K562 (cell line): Measurements from ENCODE around the gene CORO6. TPM values are rescaled to one million over a fixed set of nuclear protein-coding genes. Genes with fewer than 3 reads are reported as not detected.

ENCODE experiments used
- ATAC-seq: fragments of 200-7000 bp; cut with Tn5 transposase; 3 replicates; pipeline ENCODE4 v1.9.1; 2020; ENCODE audit warnings: moderate library complexity
- BruUV-seq: library from RNA; stranded (reverse); fragments of 400-500 nt; replicated peaks from 2 replicates; lab custom pipeline; 2021; lab: Mats Ljungman, UMichigan
- CTCF ChIA-PET: fragments of 300-600 bp; formaldehyde crosslinking; extraction: SDS; loops from one replicate; lab custom pipeline; 2021; ENCODE audit warnings: low intra/inter-chr PET ratio; lab: Yijun Ruan, JAX
- POLR2A ChIA-PET: fragments of 300-600, 350-650 bp; sonication (Branson Sonifier 250); formaldehyde crosslinking; extraction: SDS; loops from one replicate; lab custom pipeline; 2021; ENCODE audit warnings: antibody characterized with exemption, inconsistent platforms; lab: Yijun Ruan, JAX
- DNase-seq, 4 experiments: peaks; one replicate each; pipeline versions ENCODE4 v3.0.0 to v3.0.0-alpha.2; 2011 to 2018; ENCODE audit warnings: low spot score in 3 of 4, mixed read lengths in 3 of 4; ENCODE audit errors: extremely low read depth in 1 of 4
- FAIRE-seq: peaks from 2 replicates; lab custom pipeline; 2011; peaks lifted over from hg19 to GRCh38; lab: Jason Lieb, UNC
- H2AFZ ChIP-seq: 2 replicates; pipeline ENCODE4 v1.6.0; 2011; ENCODE audit warnings: low read depth, low read length, control low read depth, inconsistent platforms
- H3K27ac ChIP-seq: fragments of 200-600 bp; 3 replicates; pipeline ENCODE4 v1.8.0; 2011; ENCODE audit warnings: low read depth, mild to moderate bottlenecking, control low read depth, inconsistent platforms, low read length, moderate library complexity, mixed read lengths; ENCODE audit errors: extremely low read depth
- H3K27me3 ChIP-seq, 2 experiments: fragments of 300-600 bp in 1 of 2; 2 replicates in 1 of 2; 3 replicates in 1 of 2; pipeline versions ENCODE4 v1.6.0 to v1.8.0; 2011; ENCODE audit warnings: inconsistent platforms in 2 of 2, low read length in 2 of 2, mild to moderate bottlenecking in 1 of 2, mixed read lengths in 1 of 2, moderate library complexity in 1 of 2; ENCODE audit not compliant: control insufficient read depth in 2 of 2, insufficient read depth in 2 of 2
- H3K36me3 ChIP-seq: fragments of 300-600 bp; 3 replicates; pipeline ENCODE4 v1.8.0; 2011; ENCODE audit warnings: mild to moderate bottlenecking, low read length, inconsistent platforms; ENCODE audit not compliant: control insufficient read depth, insufficient read depth
- H3K4me1 ChIP-seq, 2 experiments: fragments of 200-600 bp in 1 of 2; replicated peaks in 1 of 2; 2 replicates in 1 of 2; 3 replicates in 1 of 2; pipeline versions ENCODE4 v1.5.1 to v1.8.0; 2011; ENCODE audit warnings: inconsistent platforms in 2 of 2, low read length in 2 of 2, mild to moderate bottlenecking in 1 of 2, mixed read lengths in 1 of 2, moderate library complexity in 1 of 2; ENCODE audit not compliant: control insufficient read depth in 2 of 2, insufficient read depth in 2 of 2
- H3K4me2 ChIP-seq: 2 replicates; pipeline ENCODE4 v1.6.1; 2011; ENCODE audit warnings: low read length, control low read depth, inconsistent platforms, mixed read lengths; ENCODE audit not compliant: insufficient read depth
- H3K4me3 ChIP-seq: fragments of 200-600 bp; sonication (generic), shearing (Covaris generic); 2 replicates; pipeline ENCODE4 v1.5.1; 2016; ENCODE audit warnings: control low read depth, inconsistent platforms
- H3K79me2 ChIP-seq: fragments of 200-600 bp; 3 replicates; pipeline ENCODE4 v1.8.0; 2011; ENCODE audit warnings: low read length, inconsistent platforms; ENCODE audit not compliant: control insufficient read depth, insufficient read depth
- H3K9ac ChIP-seq, 2 experiments: 2 replicates each; pipeline versions ENCODE4 v1.6.0 to v1.6.1; 2011; ENCODE audit warnings: low read depth in 2 of 2, low read length in 2 of 2, control low read depth in 1 of 2, inconsistent platforms in 1 of 2, mild to moderate bottlenecking in 1 of 2, mixed read lengths in 1 of 2; ENCODE audit not compliant: insufficient read depth in 1 of 2
- H3K9me1 ChIP-seq: one replicate; pipeline ENCODE4 v1.6.0; 2011; ENCODE audit warnings: inconsistent platforms, mild to moderate bottlenecking, low read length, moderate library complexity; ENCODE audit not compliant: control insufficient read depth, insufficient read depth
- H3K9me3 ChIP-seq: replicated peaks from 2 replicates; pipeline ENCODE4 v1.5.1; 2011; ENCODE audit warnings: low read depth, low read length, inconsistent platforms; ENCODE audit not compliant: control insufficient read depth, insufficient read depth
- H4K20me1 ChIP-seq: replicated peaks from 2 replicates; pipeline ENCODE4 v1.6.1; 2011; ENCODE audit warnings: low read length, inconsistent platforms, mixed read lengths; ENCODE audit not compliant: control insufficient read depth, insufficient read depth
- CBX2 ChIP-seq: fragments of 200-600 bp; sonication (generic); IDR thresholded peaks from one replicate; pipeline ENCODE4 v1.6.1; 2012; ENCODE audit warnings: mild to moderate bottlenecking, low read length, inconsistent platforms; ENCODE audit not compliant: insufficient read depth, poor library complexity, severe bottlenecking
- HCFC1 ChIP-seq: IDR thresholded peaks from 2 replicates; pipeline ENCODE4 v1.6.1; 2012; ENCODE audit warnings: low read depth, low read length, improper control_type of control experiment
- HEY1 ChIP-seq: fragments of 250-450 bp; sonication (Bioruptor Pico); IDR thresholded peaks from 2 replicates; pipeline ENCODE4 v1.5.0; 2020; ENCODE audit warnings: mild to moderate bottlenecking, moderate library complexity, borderline replicate concordance
- KDM2B ChIP-seq: fragments of 250-450 bp; sonication (Bioruptor Pico); IDR thresholded peaks from 2 replicates; pipeline ENCODE4 v1.8.0; 2021; ENCODE audit warnings: mild to moderate bottlenecking, moderate library complexity
- MAFK ChIP-seq: IDR thresholded peaks from 2 replicates; pipeline ENCODE4 v1.6.1; 2011; ENCODE audit warnings: low read length, improper control_type of control experiment
- MEF2D ChIP-seq: conservative IDR thresholded peaks from 2 replicates; pipeline ENCODE4 v1.6.1; 2016; ENCODE audit warnings: low read depth, missing genetic modification characterization, missing compliant biosample characterization
- NFIC ChIP-seq: fragments of 450-650 bp; IDR thresholded peaks from 2 replicates; pipeline ENCODE4 v1.6.1; 2017; ENCODE audit warnings: mild to moderate bottlenecking, inconsistent platforms
- RFX7 ChIP-seq: fragments of 250-450 bp; sonication (Bioruptor Pico); IDR thresholded peaks from 2 replicates; pipeline ENCODE4 v1.5.1; 2021; ENCODE audit warnings: mild to moderate bottlenecking
- SNIP1 ChIP-seq: fragments of 450-650 bp; IDR thresholded peaks from 2 replicates; pipeline ENCODE4 v1.7.1; 2017; ENCODE audit warnings: low read depth, mild to moderate bottlenecking
- SNRNP70 ChIP-seq: fragments of 200-400 bp; formaldehyde crosslinking; optimal IDR thresholded peaks from 2 replicates; pipeline ENCODE3; 2017; ENCODE audit warnings: low read depth, low read length
- SREBF1 ChIP-seq: fragments of 150-350 bp; IDR thresholded peaks from 2 replicates; pipeline ENCODE4 v1.6.1; 2014; ENCODE audit warnings: antibody characterized with exemption, low read depth, low read length, borderline replicate concordance
- USF1 ChIP-seq: sonication (generic); formaldehyde crosslinking; IDR thresholded peaks from 2 replicates; pipeline ENCODE4 v1.9.0; 2022; ENCODE audit warnings: mild to moderate bottlenecking, missing genetic modification reagents
- ZFPM2 ChIP-seq: fragments of 250-450 bp; sonication (Bioruptor Pico); IDR thresholded peaks from 2 replicates; pipeline ENCODE4 v1.5.1; 2022; ENCODE audit warnings: mild to moderate bottlenecking
- ZNF133 ChIP-seq: fragments of 250-450 bp; sonication (Bioruptor Pico); IDR thresholded peaks from 2 replicates; pipeline ENCODE4 v1.4.0; 2020; ENCODE audit warnings: mild to moderate bottlenecking
- ZNF785 ChIP-seq: fragments of 250-450 bp; sonication (Bioruptor Pico); IDR thresholded peaks from 2 replicates; pipeline ENCODE4 v1.4.0; 2020; ENCODE audit warnings: mild to moderate bottlenecking
- WGBS: fragments of 100-300 bp; shearing (Covaris generic); methylation state at CpG from one replicate; pipeline ENCODE4 v1.1.6; 2016; ENCODE audit warnings: low coverage, mixed read lengths; ENCODE audit not compliant: insufficient coverage; ENCODE audit errors: missing lambda C conversion rate; 5-methylcytosine and 5-hydroxymethylcytosine counted together
- in situ Hi-C: fragments of 300-500 bp; cut with MboI; formaldehyde crosslinking; loops from 4 replicates; pipeline ENCODE4 v1.15.0; 2018; ENCODE audit warnings: inconsistent platforms, mixed read lengths
- intact Hi-C: fragments of 100-400 bp; cut with micrococcal nuclease; formaldehyde crosslinking; loops from 2 replicates; pipeline ENCODE4 v1.14.2; 2022
- polyA plus RNA-seq, 8 experiments: library from polyadenylated mRNA; depleted of rRNA in 4 of 8; stranded (reverse) in 5 of 8; unstranded in 3 of 8; fragments of >200 nt; fragmentation: Nextera tagmentation in 2 of 8; fragmentation: Illumina TruSeq in 1 of 8; extraction: Ambion mirVana in 2 of 8; extraction: Trizol in 1 of 8; gene quantifications; 2 replicates each; pipeline versions ENCODE4 v1.2.1 to v1.2.3, GENCODE V29; 2011 to 2014; ENCODE audit warnings: inconsistent platforms in 1 of 8, missing spikeins in 1 of 8
- total RNA-seq, 7 experiments: library from RNA; depleted of rRNA in 6 of 7; stranded (reverse); fragments of >200 nt in 6 of 7; fragmentation: Illumina TruSeq in 2 of 7; extraction: Trizol in 2 of 7; gene quantifications; 2 replicates each; pipeline versions ENCODE4 v1.2.1 to v1.2.3, GENCODE V29; 2011 to 2021; ENCODE audit warnings: low replicate concordance in 1 of 7

CORO6 gene
- total and polyA plus RNA-seq, 9 of the 15 experiments (the other 6 are each of a cell fraction or from before 2014, with no cell fraction given), result 0.04 to 11.9 (median 2.4) TPM

- Histone ChIP-seq H3K9me3 (no peaks in the 10 kb centered on the region), H3K4me3 (no peak overlapping the region), H2AFZ (no peak overlapping the region), H3K4me1 (no peaks in the 10 kb centered on the region), H3K79me2 (no peaks in the 10 kb centered on the region), H3K27me3 (no peaks in the 10 kb centered on the region), H3K9ac (no peak overlapping the region), H3K27ac (no peak overlapping the region), H4K20me1 (no peaks in the 10 kb centered on the region), H3K36me3 (peaks cover 11% of the 10 kb centered on the region; the same call in 2 of the 3 replicates), H3K4me2 (no peak overlapping the region), H3K9me1 (no peaks in the 10 kb centered on the region)
- no TSS peak for BruUV-seq
- in situ Hi-C loops (no loop called here), intact Hi-C loops (loop anchor here (10.0 kb wide), 1 partner anchor 374 kb away; no protein-coding TSS in a partner anchor)
- ATAC-seq (no peak), FAIRE-seq (no peak), DNase-seq (no peak)
- CTCF ChIA-PET, result no interaction called here
- 63% methylated on average over 6 of the region's 6 CpGs for WGBS
- POLR2A ChIA-PET, result no interaction called here
- TF ChIP-seq HCFC1, result no peak
- no peak for TF ChIP-seq ZNF785
- no peak for TF ChIP-seq KDM2B (CRISPR knock-in tag)
- TF ChIP-seq USF1 (CRISPR knock-in tag), result no peak
- TF ChIP-seq SNIP1, result no peak
- TF ChIP-seq SNRNP70, result no peak
- TF ChIP-seq NFIC, result no peak
- TF ChIP-seq SREBF1, result no peak
- TF ChIP-seq MEF2D (tag), result no peak
- TF ChIP-seq ZFPM2 (CRISPR knock-in tag), result no peak
- TF ChIP-seq CBX2, result no peak
- TF ChIP-seq RFX7 (CRISPR knock-in tag), result no peak
- TF ChIP-seq HEY1, result no peak
- no peak for TF ChIP-seq MAFK
- TF ChIP-seq ZNF133 (CRISPR knock-in tag), result no peak
These were observed 8.0 kb upstream of the CORO6 start for GRCh38 chr17:29630630-29631193.
